ENCODE data around the gene GCH1. TPM values are rescaled to one million over a fixed set of nuclear protein-coding genes. Genes with fewer than 3 reads are reported as not detected.

GCH1 gene
- total RNA-seq, 1 donor from 2014 or later: 10.4 TPM

- DNase-seq (ENCODE audit: low spot score): no peak
These were observed 74.6 kb downstream of the GCH1 start for GRCh38 chr14:54828037-54828436.

- no peak for DNase-seq (ENCODE audit: low spot score)
These were observed 78.7 kb downstream of the GCH1 start for GRCh38 chr14:54823757-54824549.

- DNase-seq (ENCODE audit: low spot score): no peak
These were observed 79.9 kb downstream of the GCH1 start for GRCh38 chr14:54822685-54823084.

- DNase-seq (ENCODE audit: low spot score): no peak
These were observed 84.2 kb downstream of the GCH1 start for GRCh38 chr14:54818201-54819133.

- no peak for DNase-seq (ENCODE audit: low spot score)
These were observed 85.1 kb downstream of the GCH1 start for GRCh38 chr14:54817506-54817905.

- DNase-seq (ENCODE audit: low spot score): no peak
These were observed 86.2 kb downstream of the GCH1 start for GRCh38 chr14:54816450-54816849.

- DNase-seq (ENCODE audit: low spot score): no peak
These were observed 87.1 kb downstream of the GCH1 start for GRCh38 chr14:54815515-54815914.

- DNase-seq (ENCODE audit: low spot score): no peak
These were observed 87.6 kb downstream of the GCH1 start for GRCh38 chr14:54815016-54815415.

GRCh38 chr14:54814076-54814475 lies 88.5 kb downstream of the GCH1 start:
- DNase-seq (ENCODE audit: low spot score): no peak

- DNase-seq (ENCODE audit: low spot score): no peak
These were observed 89.5 kb downstream of the GCH1 start for GRCh38 chr14:54813081-54813480.

- DNase-seq (ENCODE audit: low spot score): no peak
These were observed 90.0 kb downstream of the GCH1 start for GRCh38 chr14:54812617-54813016.

- no peak for DNase-seq (ENCODE audit: low spot score)
These were observed 92.9 kb downstream of the GCH1 start for GRCh38 chr14:54809767-54810166.

- DNase-seq (ENCODE audit: low spot score): no peak
These were observed 94.1 kb downstream of the GCH1 start for GRCh38 chr14:54808326-54809161.

- DNase-seq (ENCODE audit: low spot score): no peak
These were observed 94.7 kb downstream of the GCH1 start for GRCh38 chr14:54807881-54808280.

- no peak for DNase-seq (ENCODE audit: low spot score)
These were observed 95.2 kb downstream of the GCH1 start for GRCh38 chr14:54807428-54807827.

GRCh38 chr14:54806616-54807015 lies 96.0 kb downstream of the GCH1 start:
- no peak for DNase-seq (ENCODE audit: low spot score)

GRCh38 chr14:54805445-54806322 lies 96.9 kb downstream of the GCH1 start:
- no peak for DNase-seq (ENCODE audit: low spot score)

- DNase-seq (ENCODE audit: low spot score): no peak
These were observed 97.6 kb downstream of the GCH1 start for GRCh38 chr14:54805070-54805444.

- no peak for DNase-seq (ENCODE audit: low spot score)
These were observed 98.0 kb downstream of the GCH1 start for GRCh38 chr14:54804538-54805041.

GRCh38 chr14:54803926-54804537 lies 98.6 kb downstream of the GCH1 start:
- no peak for DNase-seq (ENCODE audit: low spot score)
